NK-92 (cell line): ENCODE data around the gene ITGB3BP.
"Not testable (repeated sequence)": the region's sequence is repeated elsewhere in the genome, so short reads cannot be mapped to it uniquely, and the experiment has no call there.

Source experiments
- DNase-seq: peaks from one replicate; lab custom pipeline; 2025; ENCODE audit not compliant: unreplicated experiment; lab: John Stamatoyannopoulos, UW

Gene ITGB3BP

DNA sequence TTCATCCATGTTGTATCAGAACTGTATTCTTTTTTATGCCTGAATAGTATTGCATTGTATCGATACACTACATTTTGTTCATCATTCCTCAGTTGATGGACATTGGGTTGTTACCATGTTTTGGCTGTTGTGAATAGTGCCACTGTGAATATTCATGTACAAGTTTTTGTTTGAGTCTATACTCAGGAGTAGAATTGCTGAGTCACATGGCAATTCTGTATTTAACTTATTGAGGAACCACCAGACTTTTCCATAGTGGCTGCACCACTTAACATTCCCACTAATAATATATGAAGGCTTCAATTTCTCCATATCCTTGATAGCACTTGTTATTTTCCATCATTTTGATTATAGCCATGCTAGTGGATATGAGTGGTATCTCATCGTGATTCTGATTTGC, 99.4 kb downstream of the ITGB3BP start:
- DNase-seq: no peak

DNA sequence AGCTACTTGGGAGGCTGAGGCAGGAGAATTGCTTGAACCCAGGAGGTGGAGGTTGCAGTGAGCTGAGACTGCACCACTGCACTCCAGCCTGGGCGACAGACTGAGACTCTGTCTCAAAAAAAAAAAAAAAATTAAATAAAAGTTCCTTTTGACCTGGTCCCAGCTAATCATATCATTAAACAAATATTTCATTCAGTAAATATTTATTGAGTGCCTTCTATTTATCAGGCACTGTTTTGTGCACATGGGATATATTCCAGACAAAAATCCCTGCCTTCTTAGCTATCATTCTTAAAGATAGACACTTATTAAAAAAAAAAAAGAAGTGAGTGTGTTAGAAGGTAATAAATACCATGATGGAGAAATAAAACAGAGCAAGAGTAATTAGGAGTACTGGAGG, 102.3 kb downstream of the ITGB3BP start:
- DNase-seq: not testable (repeated sequence)

DNA sequence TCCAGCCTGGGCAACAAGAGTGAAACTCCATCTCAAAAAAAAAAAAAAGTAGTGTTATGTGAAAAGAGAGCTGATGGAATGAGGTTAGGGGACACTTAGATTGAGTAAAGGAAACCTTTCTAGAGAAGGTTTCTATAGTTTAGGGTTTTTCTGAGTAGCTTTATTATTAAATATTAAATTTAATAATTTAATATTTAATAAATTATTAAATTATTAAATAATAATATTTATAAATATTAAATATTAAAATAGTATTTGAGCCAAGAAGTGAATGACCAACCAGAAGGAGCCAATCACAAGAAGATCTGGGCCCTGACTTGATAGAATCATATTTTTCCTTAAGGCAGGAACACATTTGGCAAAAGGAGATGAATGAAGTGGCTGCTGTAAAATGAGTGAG, 104.9 kb downstream of the ITGB3BP start:
- DNase-seq: no peak

DNA sequence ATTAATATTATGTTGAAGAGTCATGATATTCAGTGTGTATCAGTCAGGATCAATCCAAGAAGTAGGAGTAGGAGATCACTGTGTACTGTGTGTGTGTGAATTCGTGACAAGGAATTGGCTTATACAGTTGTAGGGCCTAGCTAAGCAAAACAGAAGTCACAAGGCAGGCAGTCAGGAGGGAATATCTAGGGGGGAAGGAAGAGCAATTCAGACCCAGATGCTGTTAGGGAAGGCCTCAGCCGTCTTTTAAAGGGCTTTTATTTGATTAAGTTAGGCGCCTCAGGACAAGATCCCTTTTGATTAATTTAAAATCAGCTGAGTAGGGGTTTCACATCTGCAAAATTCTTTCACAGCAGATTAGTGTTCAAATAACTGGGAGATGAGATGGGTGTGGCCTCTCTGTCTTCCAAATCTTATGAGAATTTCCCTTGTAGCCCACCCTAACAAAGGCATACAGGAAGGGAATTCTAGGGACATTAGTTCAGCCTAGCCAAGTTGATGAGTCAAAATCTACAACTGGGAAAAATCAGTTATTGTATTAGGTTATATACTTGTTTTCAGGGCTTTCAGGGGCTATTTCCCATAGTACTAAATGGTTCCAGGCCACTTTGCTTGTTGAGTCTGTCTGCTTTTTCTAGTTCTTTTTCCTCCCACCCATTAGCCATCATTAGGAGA, 108.2 kb downstream of the ITGB3BP start:
- DNase-seq: no peak

DNA sequence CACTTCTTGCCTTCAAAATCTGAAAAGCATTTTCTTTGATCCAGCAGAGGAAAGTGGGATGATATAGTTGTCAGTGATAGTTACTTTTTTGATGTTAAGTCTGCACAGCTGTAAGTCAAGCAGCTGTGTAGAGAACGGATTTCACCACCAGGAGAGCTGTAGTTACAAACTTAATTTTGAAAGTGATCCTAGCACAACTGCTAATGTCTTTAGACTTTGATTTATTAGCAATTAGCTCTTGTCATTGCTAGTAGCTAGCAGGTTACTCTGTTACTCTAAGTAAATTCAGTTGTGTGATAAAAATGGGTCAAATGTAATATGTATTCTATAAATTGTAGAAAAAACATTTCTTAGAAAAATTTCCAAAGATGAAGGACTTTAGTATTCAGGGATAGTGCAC, 109.6 kb downstream of the ITGB3BP start:
- DNase-seq: no peak

DNA sequence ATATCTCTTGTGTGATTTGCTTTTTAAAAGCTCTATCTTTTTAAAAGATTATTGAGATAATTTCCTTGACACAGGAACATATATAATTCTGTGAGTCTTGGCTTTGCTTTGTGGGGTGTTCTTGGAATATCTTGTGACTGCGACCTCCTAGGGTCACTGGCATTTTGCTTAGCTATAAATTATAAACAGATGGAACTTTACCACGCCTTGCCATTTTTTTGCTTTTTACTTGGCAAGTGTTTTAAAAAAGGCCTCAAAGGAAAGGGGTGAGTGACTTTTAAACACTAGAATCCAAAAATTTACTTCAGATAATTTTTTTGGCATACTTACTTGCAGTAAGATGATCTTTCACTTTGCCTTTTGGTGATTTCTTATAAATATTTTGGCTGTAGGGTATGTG, 112.0 kb downstream of the ITGB3BP start:
- no peak for DNase-seq

DNA sequence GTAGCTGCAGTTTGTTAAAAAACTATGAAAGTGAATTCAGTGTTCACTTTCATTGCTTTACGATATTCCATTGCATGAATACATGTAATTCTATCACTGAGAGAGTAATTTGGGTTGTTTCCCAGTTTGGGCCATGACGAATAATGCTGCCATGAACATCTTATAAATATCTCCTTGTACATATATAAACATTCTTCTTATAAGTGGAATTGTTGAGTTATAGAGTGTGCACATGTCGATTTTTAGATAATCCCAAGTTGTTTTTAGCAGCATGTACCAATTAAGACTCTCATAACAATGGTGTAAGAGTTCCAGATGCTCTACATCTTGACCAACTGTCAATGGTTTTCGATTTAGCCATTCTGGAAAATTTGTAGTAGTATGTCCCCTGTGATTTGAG, 114.7 kb downstream of the ITGB3BP start:
- DNase-seq: no peak

DNA sequence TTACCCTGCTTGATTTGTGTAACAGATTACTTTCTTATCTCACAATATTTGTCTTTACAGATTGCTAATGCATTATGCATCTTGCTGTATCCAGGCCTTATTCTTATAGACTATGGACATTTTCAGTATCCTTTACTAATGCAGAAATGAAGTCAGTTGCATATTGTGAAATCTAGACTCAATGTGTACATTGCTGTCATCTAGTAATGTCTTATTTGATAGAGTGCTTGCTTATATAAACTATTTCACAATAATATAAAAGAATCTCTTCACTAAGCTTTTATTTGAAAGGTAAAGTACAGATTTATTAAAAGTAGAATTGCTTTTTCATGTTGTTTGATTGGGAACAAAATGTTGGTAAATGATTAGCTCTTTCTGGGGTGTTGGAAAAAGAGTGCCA, 116.0 kb downstream of the ITGB3BP start:
- no peak for DNase-seq

DNA sequence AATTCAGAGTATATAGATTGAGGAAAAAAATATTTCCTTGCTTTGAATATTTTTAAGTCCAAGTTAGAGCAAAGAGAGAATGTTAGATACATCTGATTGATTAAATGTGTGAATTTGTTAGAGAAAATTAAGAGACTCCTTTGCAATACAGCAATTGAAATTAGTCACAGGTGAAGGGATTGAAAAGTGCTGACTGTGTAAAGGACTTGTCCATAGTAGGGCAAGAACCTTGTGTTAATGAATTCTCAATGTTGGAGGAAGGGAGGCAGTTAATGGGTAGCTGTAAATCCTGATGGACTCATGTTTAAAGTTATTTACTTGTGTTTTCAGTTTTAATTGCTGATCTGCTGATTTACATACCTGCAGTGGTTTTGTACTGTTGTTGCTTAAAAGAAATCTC, 117.0 kb downstream of the ITGB3BP start:
- DNase-seq: no peak

DNA sequence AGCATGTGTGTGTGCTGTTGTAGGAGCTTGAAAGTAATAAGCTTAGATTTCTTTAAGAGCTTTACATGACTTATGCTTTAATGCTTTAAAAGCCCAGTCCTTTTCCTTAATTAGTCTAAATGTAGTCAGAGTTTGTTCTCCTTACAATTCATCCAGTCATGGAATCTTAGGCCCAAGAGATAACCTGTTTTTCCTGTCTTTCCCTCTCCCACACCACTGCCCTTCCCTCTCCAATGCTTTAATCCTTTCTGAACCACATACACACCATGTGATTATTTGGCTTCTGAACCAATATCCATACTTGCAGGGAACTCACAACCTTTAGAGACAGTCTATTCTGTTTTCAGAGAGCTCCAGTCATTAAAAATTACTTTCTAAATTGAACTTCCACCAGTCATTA, 118.0 kb downstream of the ITGB3BP start:
- no peak for DNase-seq

DNA sequence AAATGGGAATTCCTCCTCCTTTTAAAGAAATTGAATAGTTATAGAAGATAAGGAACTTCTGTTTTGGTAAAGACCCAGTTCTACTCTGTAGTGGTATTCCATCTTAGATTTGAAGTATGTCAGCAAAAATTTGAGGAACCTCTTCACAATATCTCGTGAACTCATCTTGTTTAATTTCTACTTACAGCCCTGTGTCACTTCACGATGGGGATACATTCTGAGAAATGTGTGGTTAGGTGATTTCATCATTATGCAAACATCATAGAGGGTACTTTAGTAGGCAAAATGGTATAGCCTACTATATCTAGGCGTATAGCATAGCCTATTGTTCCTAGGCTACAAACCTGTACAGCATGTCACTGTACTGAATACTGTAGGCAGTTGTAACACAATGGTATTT, 119.6 kb downstream of the ITGB3BP start:
- DNase-seq: no peak

DNA sequence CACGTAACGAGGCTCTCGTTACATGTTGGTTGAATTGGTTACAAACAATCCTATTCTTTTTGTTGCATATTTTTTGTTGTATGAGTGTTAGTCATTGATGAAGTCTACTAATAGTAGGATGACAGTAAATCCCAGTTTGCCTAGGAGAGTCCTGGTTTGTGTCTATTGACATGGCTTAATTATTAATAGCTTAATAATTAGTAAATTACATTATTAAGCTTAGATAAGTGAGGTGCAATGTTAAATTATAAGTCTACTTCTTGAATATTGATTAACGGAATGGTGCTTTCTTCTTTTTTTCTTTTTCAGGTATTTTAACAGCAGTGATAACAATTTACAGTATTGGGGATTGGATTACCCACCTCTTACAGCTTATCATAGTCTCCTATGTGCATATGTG, 121.1 kb downstream of the ITGB3BP start:
- DNase-seq: no peak
